Measurements from ENCODE around the gene SETD2. TPM values are rescaled to one million over a fixed set of nuclear protein-coding genes. Genes with fewer than 3 reads are reported as not detected.
"Not testable (repeated sequence)": the region's sequence is repeated elsewhere in the genome, so short reads cannot be mapped to it uniquely, and the experiment has no call there.

SETD2 gene
- polyA plus RNA-seq, 3 donors = 66.5 to 74.7 (median 67.2) TPM

DNA sequence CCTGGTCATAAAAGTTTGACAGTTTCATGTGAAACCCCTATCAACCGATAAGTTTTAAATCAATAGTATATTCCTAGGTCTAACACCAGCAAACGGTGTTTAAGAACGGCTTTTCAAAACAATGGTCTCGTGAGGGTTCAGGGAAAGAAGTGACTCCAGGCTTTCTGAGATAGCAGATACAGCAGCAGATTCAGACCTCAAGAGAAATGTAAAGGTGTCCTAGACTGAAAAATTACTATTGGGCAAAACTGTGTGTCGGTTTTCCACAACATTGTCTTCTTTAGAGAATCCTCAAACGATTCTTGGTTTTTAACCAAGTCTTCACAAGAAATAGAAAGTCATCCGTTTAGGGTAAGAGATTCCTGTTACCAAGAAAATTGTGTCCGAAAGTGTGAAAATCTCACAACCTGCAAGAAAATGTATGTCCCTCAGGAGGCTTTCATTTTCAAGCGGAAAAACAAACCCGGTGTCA, 1.2 kb downstream of the SETD2 start:
- peak in 2 of 11 donors; percentile 6 to 25 for DNase-seq (ENCODE audit: extremely low read depth in 1 of 11, low read depth in 9 of 11, low spot score in 4 of 11)

DNA sequence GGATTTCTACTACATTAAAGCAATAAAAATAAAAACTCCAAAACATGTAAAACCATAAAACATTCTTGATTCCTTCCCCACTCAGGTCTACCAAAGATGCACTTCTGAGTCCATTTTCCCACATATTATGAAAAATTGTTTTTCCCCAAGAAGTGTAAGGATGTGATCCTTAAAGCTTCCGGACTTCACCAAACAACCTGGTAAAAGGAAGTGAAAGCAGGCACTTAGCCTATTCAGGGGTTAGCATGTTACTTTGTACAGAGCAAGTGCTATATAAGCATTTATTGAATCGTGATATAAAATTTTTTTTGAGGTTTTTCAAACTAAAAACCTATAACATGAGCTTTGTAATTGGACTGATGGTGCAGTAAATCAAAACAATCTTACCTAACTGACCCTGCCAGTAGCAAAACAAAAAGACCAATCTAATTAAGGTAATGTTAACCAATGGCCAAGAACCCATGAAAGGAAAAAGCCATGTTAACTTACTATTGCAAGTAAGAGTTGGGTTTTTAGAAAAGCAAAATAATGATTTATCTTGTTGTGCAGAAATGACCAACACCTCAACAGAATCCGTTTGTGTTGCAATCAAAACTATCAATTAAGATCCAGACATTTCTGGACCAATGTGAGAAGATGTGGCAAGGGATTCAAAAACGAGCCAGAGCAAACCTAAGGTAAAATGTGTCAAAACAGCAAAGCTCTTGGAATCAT, 1.8 kb downstream of the SETD2 start:
- DNase-seq (ENCODE audit: extremely low read depth in 1 of 11, low read depth in 9 of 11, low spot score in 4 of 11) = no peak

DNA sequence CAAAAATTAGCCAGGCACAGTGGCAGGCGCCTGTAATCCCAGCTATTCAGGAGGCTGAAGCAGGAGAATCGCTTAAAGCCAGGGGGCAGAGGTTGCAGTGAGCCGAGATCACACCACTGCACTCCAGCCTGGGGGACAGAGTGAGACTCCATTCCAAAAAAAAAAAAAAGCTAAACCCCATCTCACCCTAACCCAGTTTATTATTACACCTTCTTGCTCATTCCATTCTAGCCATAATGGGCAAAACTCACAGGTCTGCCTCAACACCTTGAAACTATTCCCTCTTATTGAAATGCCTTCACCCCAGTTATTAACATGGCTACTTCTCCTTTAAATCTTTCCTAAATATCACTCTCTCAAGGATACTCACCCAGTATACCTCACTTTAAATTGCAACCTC, 4.1 kb downstream of the SETD2 start:
- no peak for DNase-seq (ENCODE audit: extremely low read depth in 1 of 11, low read depth in 9 of 11, low spot score in 4 of 11)

DNA sequence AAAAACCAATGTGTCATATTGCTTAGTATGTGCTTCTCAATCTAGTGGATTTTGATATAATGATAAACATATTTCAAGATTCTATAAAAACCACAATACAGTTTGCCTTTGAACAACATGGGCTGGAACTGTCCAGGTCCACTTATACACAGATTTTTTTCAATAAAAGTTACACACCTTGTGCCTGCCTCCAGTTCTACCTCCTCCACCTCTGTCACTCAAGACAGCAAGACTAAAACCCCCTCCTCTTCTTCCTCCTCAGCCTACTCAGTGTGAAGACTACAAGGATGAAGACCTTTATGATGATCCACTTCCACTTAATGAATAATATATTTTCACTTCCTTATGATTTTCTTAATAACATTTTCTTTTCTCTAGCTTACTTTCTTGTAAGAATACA, 5.7 kb downstream of the SETD2 start:
- DNase-seq (ENCODE audit: extremely low read depth in 1 of 11, low read depth in 9 of 11, low spot score in 4 of 11) = no peak

DNA sequence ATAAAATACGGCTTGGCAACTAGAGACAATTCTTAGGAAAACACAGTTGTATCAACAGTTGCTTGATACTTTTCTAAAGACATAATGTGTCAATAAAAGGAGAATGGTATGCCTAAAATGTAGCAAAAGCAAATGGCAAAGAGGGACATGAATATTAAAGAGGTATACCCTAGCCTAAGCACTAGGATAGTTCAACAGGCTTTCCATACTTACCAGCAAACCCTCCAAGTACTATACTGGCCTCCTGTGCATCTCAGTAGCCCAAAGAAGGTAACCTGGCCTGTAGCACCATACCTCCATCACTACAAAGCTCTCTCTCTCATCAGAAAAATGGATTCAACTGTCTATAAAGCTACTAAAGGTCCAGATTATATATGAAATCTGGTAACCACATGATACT, 7.5 kb downstream of the SETD2 start:
- DNase-seq (ENCODE audit: extremely low read depth in 1 of 11, low read depth in 9 of 11, low spot score in 4 of 11) = no peak

DNA sequence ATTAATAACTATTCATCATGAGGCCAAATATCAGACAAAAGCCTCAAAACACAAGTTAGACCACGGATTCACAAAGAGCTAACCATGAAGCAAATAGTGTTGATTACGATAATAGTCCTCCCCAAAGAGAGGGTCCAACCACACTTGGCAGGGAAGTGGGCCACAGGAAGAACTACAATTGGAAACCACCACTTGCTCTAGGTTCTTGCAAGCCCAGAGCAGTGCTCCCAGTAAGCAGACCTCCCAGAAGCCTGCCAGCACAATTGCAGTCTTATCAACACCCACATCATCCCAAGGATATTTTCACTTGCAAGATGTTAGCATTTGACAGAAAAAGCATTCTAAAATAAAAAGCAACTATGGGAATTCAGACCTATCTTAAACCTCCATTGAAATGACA, 11.3 kb downstream of the SETD2 start:
- no peak for DNase-seq (ENCODE audit: extremely low read depth in 1 of 11, low read depth in 9 of 11, low spot score in 4 of 11)

DNA sequence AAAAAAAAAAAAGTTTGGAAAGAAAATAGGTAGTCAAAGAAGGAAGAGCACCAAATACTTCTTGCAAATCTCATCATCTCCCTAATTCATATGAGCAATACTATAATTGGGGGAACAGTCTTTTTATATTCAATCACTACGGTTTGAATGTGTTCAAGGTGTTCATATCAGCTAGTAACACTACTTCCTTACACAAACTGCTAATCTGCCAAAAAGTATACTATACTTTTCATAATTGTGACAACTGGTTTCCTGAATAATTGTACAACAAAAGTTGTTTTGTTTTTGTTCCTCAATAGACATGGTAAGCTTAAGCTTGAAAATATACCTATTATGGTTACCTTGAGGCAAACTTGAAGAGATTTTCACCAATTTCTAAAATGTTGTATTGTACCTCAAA, 12.1 kb downstream of the SETD2 start:
- DNase-seq (ENCODE audit: extremely low read depth in 1 of 11, low read depth in 9 of 11, low spot score in 4 of 11) = no peak

DNA sequence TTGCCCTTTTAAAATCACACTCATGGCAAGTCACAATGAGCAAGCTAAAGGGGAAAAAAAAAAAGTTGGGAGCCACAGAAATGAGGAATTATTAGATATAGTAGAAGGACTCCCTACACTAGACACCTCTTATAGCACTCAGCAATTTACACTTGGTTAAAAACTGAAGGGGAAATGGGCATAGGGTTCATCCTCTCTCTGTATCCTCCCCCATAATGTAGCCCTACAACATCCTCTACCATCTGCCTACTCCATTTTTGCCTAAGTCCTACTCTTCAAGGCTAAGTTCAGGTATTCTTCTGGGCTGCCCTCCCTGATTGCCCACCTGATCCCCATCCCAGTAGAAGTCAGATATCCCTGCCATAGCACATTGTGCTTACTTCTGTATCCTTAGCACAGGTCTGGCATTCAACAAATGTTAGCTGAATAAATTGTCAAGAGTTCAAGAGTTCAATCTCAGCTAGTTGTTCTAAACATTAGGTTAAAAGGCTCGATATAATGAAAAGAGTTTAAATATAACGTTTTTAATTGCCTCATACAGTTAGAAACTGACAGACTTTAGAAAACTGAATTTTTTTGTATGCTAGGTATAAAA, 14.5 kb downstream of the SETD2 start:
- no peak for DNase-seq (ENCODE audit: extremely low read depth in 1 of 11, low read depth in 9 of 11, low spot score in 4 of 11)

DNA sequence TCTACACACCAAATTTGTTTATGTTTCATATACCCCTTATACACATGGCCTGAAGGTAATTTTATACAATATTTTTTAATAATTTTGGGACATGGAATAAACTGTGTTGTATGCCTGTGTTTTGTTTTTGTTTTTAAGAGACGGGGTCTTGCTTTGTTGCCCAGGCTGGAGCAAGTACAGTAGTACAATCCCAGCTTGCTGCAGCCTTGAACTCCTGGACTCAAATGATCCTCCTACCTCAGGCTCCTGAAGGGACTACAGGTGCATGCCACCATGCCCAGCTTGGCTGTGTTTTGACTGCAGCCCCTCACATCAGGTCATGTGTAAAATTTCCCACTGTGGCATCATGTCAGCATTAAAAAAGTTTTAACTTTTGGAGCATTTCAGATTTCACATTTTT, 18.6 kb downstream of the SETD2 start:
- no peak for DNase-seq (ENCODE audit: extremely low read depth in 1 of 11, low read depth in 9 of 11, low spot score in 4 of 11)

DNA sequence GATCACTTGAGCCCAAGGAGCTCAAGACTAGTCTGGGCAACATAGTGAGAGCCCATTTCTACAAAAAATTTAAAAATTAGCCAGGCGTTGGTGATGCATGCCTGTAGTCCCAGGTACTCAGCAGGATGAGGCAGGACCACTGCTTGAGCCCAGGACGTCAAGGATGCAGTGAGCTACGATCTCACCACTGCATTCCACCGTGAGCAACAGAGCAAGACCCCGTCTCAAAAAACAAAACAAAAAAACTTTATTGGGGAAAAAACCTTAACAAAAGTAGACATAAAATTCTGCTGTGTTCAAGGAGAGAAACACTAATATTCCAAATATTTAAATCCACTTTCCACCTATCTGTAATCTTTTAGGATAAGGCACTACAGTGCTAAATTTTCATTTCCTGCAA, 20.8 kb downstream of the SETD2 start:
- no peak for DNase-seq (ENCODE audit: extremely low read depth in 1 of 11, low read depth in 9 of 11, low spot score in 4 of 11)

DNA sequence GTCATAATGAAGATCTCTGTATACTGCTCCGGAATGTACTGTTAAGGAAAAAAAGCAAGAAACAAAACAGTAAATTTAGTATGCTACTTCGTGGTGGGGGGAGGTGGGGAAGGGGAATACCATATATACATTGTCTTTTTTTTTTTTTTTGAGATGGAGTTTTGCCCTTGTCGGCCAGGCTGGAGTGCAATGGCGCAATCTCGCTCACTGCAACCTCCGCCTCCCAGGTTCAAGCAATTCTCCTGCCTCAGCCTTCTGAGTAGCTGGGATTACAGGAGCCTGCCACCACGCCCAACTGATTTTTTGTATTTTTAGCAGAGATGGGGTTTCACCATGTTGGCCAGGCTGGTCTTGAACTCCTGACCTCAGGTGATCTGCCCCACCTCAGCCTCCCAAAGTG, 21.4 kb downstream of the SETD2 start:
- not testable (repeated sequence) for DNase-seq (ENCODE audit: extremely low read depth in 1 of 11, low read depth in 9 of 11, low spot score in 4 of 11)

DNA sequence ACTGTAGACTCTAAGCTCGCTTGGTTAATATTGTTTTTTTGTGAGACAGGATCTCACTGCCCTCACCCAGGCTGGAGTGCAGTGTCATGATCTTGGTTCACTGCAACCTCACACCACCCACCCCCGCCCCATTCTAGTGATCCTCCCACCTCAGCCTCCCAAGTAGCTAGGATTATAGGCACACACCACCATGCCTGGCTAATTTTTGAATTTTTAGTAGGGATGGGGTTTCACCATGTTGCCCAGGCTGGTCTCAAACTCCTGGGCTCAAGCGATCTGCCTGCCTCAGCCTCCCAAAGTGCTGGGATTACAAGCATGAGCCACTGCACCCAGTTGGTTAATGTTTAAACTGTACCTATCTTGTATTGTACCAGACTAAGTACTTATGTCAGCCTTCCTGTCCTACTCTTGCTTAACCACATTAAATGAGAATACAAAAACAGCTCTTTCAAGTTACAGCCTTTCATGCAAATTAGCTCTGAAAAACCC, 22.9 kb downstream of the SETD2 start:
- peak in 1 of 11 donors; percentile 12 for DNase-seq (ENCODE audit: extremely low read depth in 1 of 11, low read depth in 9 of 11, low spot score in 4 of 11)

DNA sequence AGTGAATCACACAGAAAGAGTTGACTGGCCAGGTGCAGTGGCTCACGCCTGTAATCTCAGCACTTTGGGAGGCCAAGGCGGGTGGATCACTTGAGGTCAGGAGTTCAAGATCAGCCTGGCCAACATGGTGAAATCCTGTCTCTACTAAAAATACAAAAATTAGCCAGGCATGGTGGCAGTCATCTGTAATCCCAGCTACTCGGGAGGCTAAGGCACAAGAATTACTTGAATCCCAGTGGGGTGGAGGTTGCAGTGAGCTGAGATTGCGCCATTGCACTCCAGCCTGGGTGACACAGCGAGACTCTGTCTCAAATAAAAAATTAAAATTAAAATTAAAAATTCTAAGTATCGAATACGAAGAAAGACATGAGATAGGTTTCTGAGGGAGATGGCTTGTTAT, 23.4 kb downstream of the SETD2 start:
- not testable (repeated sequence) for DNase-seq (ENCODE audit: extremely low read depth in 1 of 11, low read depth in 9 of 11, low spot score in 4 of 11)

DNA sequence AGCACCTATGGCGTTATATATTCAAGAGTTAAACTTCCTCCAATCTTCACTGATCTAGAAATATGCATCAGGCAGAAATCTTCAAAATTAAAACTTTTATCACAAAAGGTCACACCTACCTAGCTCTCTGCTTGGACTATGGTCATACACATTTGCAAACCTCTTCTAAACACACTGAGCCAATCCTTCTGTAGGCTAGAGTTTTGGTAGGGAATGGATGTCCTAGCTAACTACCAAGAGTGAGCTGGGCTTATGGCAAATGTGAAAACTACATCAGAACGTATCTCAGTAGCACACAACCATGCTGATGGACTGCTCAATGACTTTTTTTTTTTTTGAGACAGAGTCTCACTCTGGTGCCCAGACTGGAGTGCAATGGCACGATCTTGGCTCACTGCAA, 29.6 kb downstream of the SETD2 start:
- no peak for DNase-seq (ENCODE audit: extremely low read depth in 1 of 11, low read depth in 9 of 11, low spot score in 4 of 11)

DNA sequence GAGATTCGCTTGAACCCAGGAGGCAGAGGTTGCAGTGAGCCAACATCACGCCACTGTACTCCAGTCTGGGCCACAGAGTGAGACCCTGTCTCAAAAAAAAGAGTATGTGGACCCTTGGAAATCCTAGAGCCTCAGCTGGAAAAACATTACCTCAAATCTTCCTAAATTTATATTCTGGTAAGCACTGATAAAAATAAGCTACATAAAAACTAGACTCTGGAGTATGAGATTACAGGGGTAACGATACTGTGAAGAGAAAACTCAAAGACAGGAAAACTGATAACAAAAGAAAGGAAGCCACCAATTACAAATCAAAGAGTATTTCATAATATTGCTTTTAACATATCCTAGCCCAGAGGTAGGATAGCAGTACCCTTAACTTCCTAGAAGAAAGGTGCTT, 30.3 kb downstream of the SETD2 start:
- no peak for DNase-seq (ENCODE audit: extremely low read depth in 1 of 11, low read depth in 9 of 11, low spot score in 4 of 11)

DNA sequence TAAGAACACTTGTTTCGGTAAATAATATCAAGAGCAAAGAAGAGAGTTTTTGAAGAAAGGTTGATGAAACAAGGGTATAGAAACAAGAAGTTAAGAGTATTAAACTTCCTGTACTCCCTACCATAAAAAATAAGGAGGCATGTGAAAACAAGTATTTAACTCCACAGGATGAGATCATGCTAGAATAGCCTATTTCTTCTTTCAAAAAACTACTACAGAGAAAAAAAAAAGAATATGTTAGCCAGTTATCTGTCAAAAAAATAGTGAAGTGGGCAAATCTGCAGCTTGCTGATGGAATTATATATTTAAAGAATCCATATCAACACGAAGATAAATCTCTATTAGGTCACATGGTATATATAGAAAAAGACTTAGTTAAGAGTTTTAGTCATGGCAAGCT, 33.4 kb downstream of the SETD2 start:
- no peak for DNase-seq (ENCODE audit: extremely low read depth in 1 of 11, low read depth in 9 of 11, low spot score in 4 of 11)

DNA sequence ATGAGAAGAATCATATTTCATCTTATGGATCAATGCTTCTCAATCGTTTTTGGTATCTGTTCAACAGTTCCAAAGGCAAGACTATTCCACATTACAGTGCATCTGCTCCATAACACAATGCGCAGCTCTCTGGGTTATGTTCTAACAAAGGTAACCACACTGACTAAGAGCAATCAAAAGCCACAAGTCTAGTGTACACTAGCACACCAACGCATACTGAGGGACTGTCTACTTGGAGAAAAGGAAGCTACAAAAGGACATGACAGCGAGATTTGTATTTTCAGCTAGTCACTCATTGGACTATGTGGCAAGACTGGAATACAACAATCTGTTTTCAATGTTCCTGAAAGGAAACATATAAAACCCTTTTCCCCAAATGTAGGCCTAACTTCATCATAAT, 35.8 kb downstream of the SETD2 start:
- no peak for DNase-seq (ENCODE audit: extremely low read depth in 1 of 11, low read depth in 9 of 11, low spot score in 4 of 11)

DNA sequence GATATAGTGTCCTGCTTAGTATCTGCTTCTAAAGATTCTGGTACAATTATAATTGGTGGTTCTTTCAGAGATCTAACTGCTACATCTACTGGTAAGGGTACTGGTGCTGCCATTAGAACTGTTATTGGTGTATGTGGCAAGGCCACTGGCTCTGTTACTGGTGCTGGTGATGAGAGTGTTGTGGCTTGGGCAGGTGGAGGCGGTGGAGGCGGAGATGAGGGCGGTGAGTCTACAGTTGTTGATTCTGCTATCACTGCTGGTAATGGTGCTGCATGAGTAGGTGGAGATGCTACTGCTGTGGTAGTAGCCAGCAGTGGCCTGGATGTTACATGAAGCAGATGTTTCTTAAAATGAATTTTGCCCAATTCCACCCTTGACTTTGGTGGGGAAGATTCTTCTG, 40.1 kb downstream of the SETD2 start:
- DNase-seq (ENCODE audit: extremely low read depth in 1 of 11, low read depth in 9 of 11, low spot score in 4 of 11) = no peak

DNA sequence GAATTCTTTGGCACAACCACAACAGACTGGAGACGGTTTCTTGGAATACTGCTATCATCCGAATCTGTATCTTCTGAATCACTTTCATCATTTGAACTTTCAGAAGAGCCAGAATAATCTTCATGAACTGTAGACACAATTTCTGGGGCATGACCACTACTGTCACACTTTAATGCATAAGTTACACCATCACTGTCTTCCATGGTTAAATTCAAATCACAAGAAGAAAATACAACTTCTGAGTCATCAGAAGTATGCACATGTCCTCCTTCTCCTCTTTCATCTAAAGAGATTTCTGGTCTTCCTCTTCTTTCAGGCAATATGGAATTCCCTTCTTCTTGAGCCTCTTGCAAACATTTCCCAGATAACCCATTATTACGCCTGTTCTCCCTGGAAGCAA, 42.5 kb downstream of the SETD2 start:
- DNase-seq (ENCODE audit: extremely low read depth in 1 of 11, low read depth in 9 of 11, low spot score in 4 of 11) = no peak

DNA sequence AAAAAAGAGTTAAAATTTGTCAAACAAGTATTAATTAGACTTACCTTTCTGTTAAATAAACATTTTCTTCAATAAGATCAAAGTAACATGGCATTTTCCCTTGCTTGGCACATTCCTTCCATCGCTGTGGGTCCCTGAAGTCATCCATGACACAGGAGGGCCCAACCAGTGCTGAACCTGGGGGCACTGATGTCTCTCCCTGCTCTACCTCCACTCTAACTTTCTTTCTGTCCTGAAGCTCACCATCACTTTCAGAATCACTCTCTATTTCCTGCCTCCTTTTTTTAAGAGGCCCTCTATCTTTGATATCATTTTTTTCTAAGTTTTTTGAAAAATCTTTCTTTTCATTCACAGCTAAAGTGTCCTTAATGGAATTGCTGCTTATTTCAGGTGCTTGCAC, 43.8 kb downstream of the SETD2 start:
- no peak for DNase-seq (ENCODE audit: extremely low read depth in 1 of 11, low read depth in 9 of 11, low spot score in 4 of 11)

DNA sequence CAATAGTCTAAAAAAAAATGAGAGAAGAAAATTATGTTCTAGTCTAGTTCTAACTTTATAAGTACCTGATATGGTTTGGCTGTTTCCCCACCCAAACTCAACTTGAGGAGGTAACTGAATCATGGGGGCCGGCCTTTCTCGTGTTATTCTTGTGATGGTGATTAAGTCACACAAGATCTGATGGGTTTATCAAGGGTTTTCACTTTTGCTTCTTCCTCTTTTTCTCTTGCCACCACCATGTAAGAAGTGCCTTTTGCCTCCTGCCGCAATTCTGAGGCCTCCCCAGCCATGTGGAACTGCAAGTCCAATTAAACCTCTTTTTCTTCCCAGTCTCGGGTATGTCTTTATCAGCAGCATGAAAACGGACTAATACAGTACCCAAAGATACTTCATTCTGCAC, 44.5 kb downstream of the SETD2 start:
- not testable (repeated sequence) for DNase-seq (ENCODE audit: extremely low read depth in 1 of 11, low read depth in 9 of 11, low spot score in 4 of 11)
